HepG2 (cell line): ENCODE results near the gene CCDC97. TPM values are rescaled to one million over a fixed set of nuclear protein-coding genes. Genes with fewer than 3 reads are reported as not detected.

Experiments
- ATAC-seq: fragments of 200-7000 bp; cut with Tn5 transposase; 3 replicates; pipeline ENCODE4 v1.9.1; 2020; ENCODE audit warnings: mild to moderate bottlenecking, moderate library complexity
- BruUV-seq: library from RNA; stranded (reverse); fragments of 400-500 nt; replicated peaks from 2 replicates; lab custom pipeline; 2021; lab: Mats Ljungman, UMichigan
- CTCF ChIA-PET: fragments of 300-600 bp; formaldehyde crosslinking; extraction: SDS; loops from one replicate; lab custom pipeline; 2021; ENCODE audit warnings: low total read pairs, inconsistent platforms, low intra/inter-chr PET ratio; lab: Yijun Ruan, JAX
- POLR2A ChIA-PET: fragments of 350-600 bp; sonication (Branson Sonifier 250); formaldehyde crosslinking; loops from one replicate; lab custom pipeline; 2020; ENCODE audit warnings: antibody characterized with exemption, inconsistent platforms; lab: Yijun Ruan, JAX
- DNase-seq: peaks from one replicate; pipeline ENCODE4 v3.0.0-alpha.2; 2015; ENCODE audit warnings: low spot score
- FAIRE-seq: peaks from 3 replicates; lab custom pipeline; 2011; peaks lifted over from hg19 to GRCh38; lab: Jason Lieb, UNC
- H2AFZ ChIP-seq: one replicate; pipeline ENCODE4 v1.6.1; 2011; ENCODE audit warnings: low read length, inconsistent platforms
- H3K27ac ChIP-seq: fragments of 300-600 bp; 3 replicates; pipeline ENCODE4 v1.8.0; 2011; ENCODE audit warnings: mixed run types, mild to moderate bottlenecking, mixed read lengths, low read length, inconsistent platforms; ENCODE audit not compliant: insufficient read depth; ENCODE audit errors: extremely low read length
- H3K27me3 ChIP-seq, 2 experiments: fragments of 200-600 bp in 1 of 2; 2 replicates in 1 of 2; 3 replicates in 1 of 2; pipeline versions ENCODE4 v1.6.0 to v1.8.0; 2011; ENCODE audit warnings: low read length in 2 of 2, mild to moderate bottlenecking in 2 of 2, moderate library complexity in 2 of 2, inconsistent platforms in 1 of 2; ENCODE audit not compliant: insufficient read depth in 2 of 2, control insufficient read depth in 1 of 2
- H3K36me3 ChIP-seq, 2 experiments: fragments of 200-600 bp in 1 of 2; replicated peaks in 1 of 2; 2 replicates in 1 of 2; 3 replicates in 1 of 2; pipeline versions ENCODE4 v1.5.1 to v1.8.0; 2011; ENCODE audit warnings: low read length in 2 of 2, inconsistent platforms in 1 of 2; ENCODE audit not compliant: insufficient read depth in 2 of 2, control insufficient read depth in 1 of 2
- H3K4me1 ChIP-seq: 2 replicates; pipeline ENCODE4 v1.5.1; 2012; ENCODE audit warnings: low read length, inconsistent platforms; ENCODE audit not compliant: insufficient read depth
- H3K4me2 ChIP-seq: 2 replicates; pipeline ENCODE4 v1.6.0; 2011; ENCODE audit warnings: low read depth, low read length, inconsistent platforms
- H3K4me3 ChIP-seq, 3 experiments: fragments of 200-600 bp in 1 of 3; sonication (generic), shearing (Covaris generic) in 1 of 3; replicated peaks in 1 of 3; 2 replicates each; pipeline ENCODE4 v1.5.1; 2011 to 2016; ENCODE audit warnings: low read length in 3 of 3, inconsistent platforms in 2 of 3, low read depth in 2 of 3, mild to moderate bottlenecking in 2 of 3, control low read depth in 1 of 3, mixed read lengths in 1 of 3; ENCODE audit not compliant: insufficient read depth in 1 of 3
- H3K79me2 ChIP-seq: one replicate; pipeline ENCODE4 v1.6.1; 2011; ENCODE audit warnings: low read length, inconsistent platforms; ENCODE audit not compliant: insufficient read depth
- H3K9ac ChIP-seq: 2 replicates; pipeline ENCODE4 v1.6.0; 2011; ENCODE audit warnings: mild to moderate bottlenecking, low read depth, low read length, inconsistent platforms; ENCODE audit not compliant: insufficient read depth
- H3K9me3 ChIP-seq: 2 replicates; pipeline ENCODE4 v1.5.1; 2012; ENCODE audit warnings: mild to moderate bottlenecking, low read length
- H4K20me1 ChIP-seq: 2 replicates; pipeline ENCODE4 v1.6.0; 2011; ENCODE audit warnings: inconsistent platforms, mild to moderate bottlenecking, low read length, moderate library complexity; ENCODE audit not compliant: insufficient read depth
- EP300 ChIP-seq, 3 experiments: sonication (generic) in 1 of 3; formaldehyde crosslinking in 1 of 3; IDR thresholded peaks; 2 replicates each; pipeline versions ENCODE4 v1.5.1 to v1.6.1; 2011 to 2020; ENCODE audit warnings: low read depth in 2 of 3, low read length in 2 of 3, borderline replicate concordance in 1 of 3, improper control_type of control experiment in 1 of 3, mild to moderate bottlenecking in 1 of 3, missing genetic modification reagents in 1 of 3, moderate library complexity in 1 of 3
- FOSL2 ChIP-seq: sonication (generic); formaldehyde crosslinking; IDR thresholded peaks from 2 replicates; pipeline ENCODE4 v1.4.0; 2020; ENCODE audit warnings: missing genetic modification reagents
- FOXK2 ChIP-seq: fragments of 450-650 bp; IDR thresholded peaks from 2 replicates; pipeline ENCODE4 v1.6.1; 2016
- LRRFIP1 ChIP-seq: sonication (generic); formaldehyde crosslinking; conservative IDR thresholded peaks from 2 replicates; pipeline ENCODE4 v1.4.0; 2020; ENCODE audit warnings: missing genetic modification reagents
- PPARG ChIP-seq: conservative IDR thresholded peaks from 2 replicates; pipeline ENCODE4 v1.6.1; 2016; ENCODE audit warnings: missing biosample characterization, missing genetic modification reagents
- RORA ChIP-seq: sonication (generic); formaldehyde crosslinking; IDR thresholded peaks from 2 replicates; pipeline ENCODE4 v1.5.0; 2020; ENCODE audit warnings: mild to moderate bottlenecking, missing genetic modification reagents, moderate library complexity
- SKI ChIP-seq: fragments of 450-650 bp; IDR thresholded peaks from one replicate; pipeline ENCODE4 v1.6.1; 2018; ENCODE audit warnings: mild to moderate bottlenecking; ENCODE audit not compliant: partially characterized antibody
- SRSF1 ChIP-seq: fragments of 200-400 bp; formaldehyde crosslinking; optimal IDR thresholded peaks from 2 replicates; pipeline ENCODE3; 2017; ENCODE audit warnings: mild to moderate bottlenecking, low read depth, low read length, moderate library complexity
- ZFY ChIP-seq: sonication (generic); formaldehyde crosslinking; IDR thresholded peaks from 2 replicates; pipeline ENCODE4 v1.4.0; 2020; ENCODE audit warnings: missing genetic modification reagents
- ZNF800 ChIP-seq: sonication (generic); formaldehyde crosslinking; IDR thresholded peaks from 2 replicates; pipeline ENCODE4 v1.4.0; 2020; ENCODE audit warnings: missing genetic modification reagents
- WGBS: methylation state at CpG from one replicate; pipeline ENCODE4 v1.1.6; 2017; ENCODE audit warnings: low lambda C conversion rate; 5-methylcytosine and 5-hydroxymethylcytosine counted together
- in situ Hi-C: cut with HindIII; loops from 2 replicates; pipeline ENCODE4 v1.10.0; 2017; ENCODE audit warnings: low pct_unique_long_range_greater_than_20kb; ENCODE audit not compliant: extremely low pct_ligation_motif_present
- intact Hi-C: fragments of 100-400 bp; cut with micrococcal nuclease; formaldehyde crosslinking; loops from one replicate; pipeline ENCODE4 v1.10.0; 2022; ENCODE audit not compliant: unreplicated experiment
- polyA plus RNA-seq, 8 experiments: library from polyadenylated mRNA; depleted of rRNA in 3 of 8; stranded (reverse) in 7 of 8; unstranded in 1 of 8; fragments of >200 nt; fragmentation: Illumina TruSeq in 4 of 8; extraction: Trizol in 4 of 8; gene quantifications; 2 replicates each; pipeline versions ENCODE4 v1.2.1 to v1.2.3, GENCODE V29; 2011 to 2016; ENCODE audit warnings: low read depth in 4 of 8, missing spikeins in 1 of 8, mixed read lengths in 1 of 8; ENCODE audit not compliant: insufficient read depth in 1 of 8
- total RNA-seq, 5 experiments: library from RNA; depleted of rRNA; stranded (reverse); fragments of >200 nt; fragmentation: Illumina TruSeq; extraction: Trizol; gene quantifications; 2 replicates each; pipeline ENCODE4 v1.2.3, GENCODE V29; 2016; ENCODE audit warnings: low read depth in 1 of 5

The CCDC97 gene
- total and polyA plus RNA-seq, 2 of the 13 experiments (the other 11 are each of a cell fraction or from before 2014, with no cell fraction given), result 6.2 to 7.3 TPM

GRCh38 chr19:41355035-41355434, 45.1 kb downstream of the CCDC97 start:
- 94% methylated on average over 1 of the region's 1 CpG for WGBS
- ChIA-PET POLR2A (interaction anchor here (2.3 to 2.4 kb wide), 2 partner anchors 9 to 33 kb away, joined by 7 to 13 read pairs; partner anchors contain the start of gene B9D2), CTCF (no interaction called here)
- Histone ChIP-seq H3K36me3 (no peaks in the 10 kb centered on the region), H3K9ac (no peak overlapping the region), H3K4me3 (no peak overlapping the region), H2AFZ (no peak overlapping the region), H3K4me1 (peaks cover 21% of the 10 kb centered on the region), H3K4me2 (no peak overlapping the region), H3K27me3 (no peaks in the 10 kb centered on the region; a peak in 2 of 5 replicates), H3K9me3 (no peaks in the 10 kb centered on the region), H3K79me2 (peaks cover 27% of the 10 kb centered on the region), H3K27ac (no peak overlapping the region)
- DNase-seq, result no peak
- ATAC-seq, result no peak
- intact Hi-C loops, result no loop called here
- FAIRE-seq, result no peak
- BruUV-seq, result no TSS peak
- in situ Hi-C loops, result no loop called here
- TF ChIP-seq ZNF800 (CRISPR knock-in tag) (no peak), LRRFIP1 (no peak), PPARG (CRISPR knock-in tag) (no peak), EP300 (IDR thresholded peaks at IDR 0.05; ENCODE audit: low read depth in 2 of 2, low read length in 2 of 2) (no peak), EP300 (CRISPR knock-in tag; IDR thresholded peaks at IDR 0.05; ENCODE audit: borderline replicate concordance) (no peak), RORA (CRISPR knock-in tag) (no peak), ZFY (CRISPR knock-in tag) (no peak), FOXK2 (no peak), SRSF1 (no peak), SKI (no peak), FOSL2 (CRISPR knock-in tag) (no peak)
- TF ChIP-seq, all 625 proteins: peak for 0
- peaks cover 9% of the 10 kb centered on the region; the same call in 1 of the 2 replicates for H4K20me1 ChIP-seq
